Measurements from ENCODE around the gene BARX1. TPM values are rescaled to one million over a fixed set of nuclear protein-coding genes. Genes with fewer than 3 reads are reported as not detected.

Gene BARX1
- total RNA-seq, result not detected
- long read RNA-seq, result 0 reads

- Histone ChIP-seq H3K27me3 (peaks cover 95% of the 10 kb centered on the region), H3K27ac (no peak within 1 kb of the TSS), H3K9me3 (no peaks in the 10 kb centered on the region), H3K4me1 (peaks cover 40% of the 10 kb centered on the region), H3K4me3 (peak within 1 kb of the TSS; percentile 19), H3K36me3 (no peaks in the 10 kb centered on the region)
- intact Hi-C loops (cut with DNase I), result loop anchor here (10.0 kb wide), 1 partner anchor 131 kb away; no protein-coding TSS in a partner anchor
- no peak for TF ChIP-seq CTCF (IDR thresholded peaks at IDR 0.05)
- no peak for DNase-seq
- ATAC-seq, result no peak
These were observed at the start of gene BARX1 for GRCh38 chr9:93955111-93955980. TSS of gene BARX1 (minus strand) at chr9:93955355. CDS start at chr9:93955146, 209 bp downstream.

- Histone ChIP-seq H3K4me1 (no peaks in the 10 kb centered on the region), H3K36me3 (no peaks in the 10 kb centered on the region), H3K4me3 (no peak overlapping the region), H3K9me3 (no peaks in the 10 kb centered on the region), H3K27ac (no peak overlapping the region), H3K27me3 (no peaks in the 10 kb centered on the region)
- peak; percentile 57 for TF ChIP-seq CTCF (IDR thresholded peaks at IDR 0.05)
- intact Hi-C loops (cut with DNase I), result no loop called here
- DNase-seq (no peak), ATAC-seq (peak; percentile 68)
These were observed 47.4 kb upstream of the BARX1 start for GRCh38 chr9:94002316-94003140.

- Histone ChIP-seq H3K27me3 (no peaks in the 10 kb centered on the region), H3K36me3 (no peaks in the 10 kb centered on the region), H3K9me3 (no peaks in the 10 kb centered on the region), H3K4me1 (no peaks in the 10 kb centered on the region), H3K27ac (no peak overlapping the region), H3K4me3 (no peak overlapping the region)
- TF ChIP-seq CTCF (IDR thresholded peaks at IDR 0.05), result no peak
- DNase-seq (no peak), ATAC-seq (no peak)
- intact Hi-C loops (cut with DNase I), result no loop called here
These were observed 41.7 kb upstream of the BARX1 start for GRCh38 chr9:93996863-93997262.

- intact Hi-C loops (cut with DNase I), result no loop called here
- H3K4me3 ChIP-seq, result no peak overlapping the region
- H3K27ac ChIP-seq, result no peak overlapping the region
- no peaks in the 10 kb centered on the region for H3K36me3 ChIP-seq
- no peak for ATAC-seq
- no peaks in the 10 kb centered on the region for H3K9me3 ChIP-seq
- no peaks in the 10 kb centered on the region for H3K4me1 ChIP-seq
- no peak for DNase-seq
- H3K27me3 ChIP-seq, result no peaks in the 10 kb centered on the region
- TF ChIP-seq CTCF (IDR thresholded peaks at IDR 0.05), result no peak
These were observed 41.2 kb upstream of the BARX1 start for GRCh38 chr9:93996367-93996766.

GRCh38 chr9:93994545-93994944, 39.4 kb upstream of the BARX1 start:
- no peak for TF ChIP-seq CTCF (IDR thresholded peaks at IDR 0.05)
- Histone ChIP-seq H3K4me1 (no peaks in the 10 kb centered on the region), H3K4me3 (no peak overlapping the region), H3K27me3 (no peaks in the 10 kb centered on the region), H3K9me3 (peaks cover 5% of the 10 kb centered on the region), H3K36me3 (no peaks in the 10 kb centered on the region), H3K27ac (no peak overlapping the region)
- no peak for DNase-seq
- intact Hi-C loops (cut with DNase I), result no loop called here
- no peak for ATAC-seq

All from upper lobe of right lung (tissue), 1 donor.